ENCODE results near the gene PRR19. TPM values are rescaled to one million over a fixed set of nuclear protein-coding genes. Genes with fewer than 3 reads are reported as not detected.
A peak's percentile ranks its signal among the peaks of the same experiment; 100 is the strongest.

PRR19 gene
- total and polyA plus RNA-seq, 8 donors = 0.68 to 0.98 TPM; not detected in 6

DNA sequence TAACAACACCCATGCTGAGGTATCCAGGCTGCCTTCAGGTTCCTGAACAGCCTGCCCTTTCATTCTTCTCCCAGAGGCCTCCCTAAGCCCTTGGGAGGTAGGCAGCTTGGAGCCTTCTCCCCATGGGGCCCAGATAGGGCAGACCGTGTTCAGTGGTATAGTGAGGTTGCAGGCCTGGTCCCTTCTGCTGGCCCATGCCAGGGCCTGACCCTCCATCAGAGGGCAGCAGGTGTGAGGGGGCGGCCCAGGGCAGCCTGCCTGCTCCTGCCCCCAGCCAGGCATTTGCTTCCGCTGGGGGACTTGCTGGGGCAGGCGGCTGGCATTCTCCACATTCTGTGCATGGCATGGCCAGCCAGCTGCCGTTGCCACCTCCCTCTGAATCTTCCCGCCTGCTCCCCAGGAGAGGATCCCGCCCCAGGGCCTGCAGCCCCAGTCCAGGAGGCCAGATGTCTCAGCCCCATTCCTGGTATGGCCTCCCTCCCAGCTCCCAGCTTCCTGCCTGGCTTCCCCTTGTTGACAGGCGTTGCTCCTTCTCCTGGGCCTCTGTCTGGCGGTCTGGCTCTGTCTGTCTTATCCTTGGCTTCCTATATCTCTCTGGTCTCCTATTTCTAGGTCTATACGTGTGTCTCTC is 24.0 kb upstream of the PRR19 start:
- TF ChIP-seq EP300 (IDR thresholded peaks at IDR 0.05) (no peak), POLR2AphosphoS5 (IDR thresholded peaks at IDR 0.05) (no peak), POLR2A (IDR thresholded peaks at IDR 0.05) (no peak)
- TF ChIP-seq, protein P1, sequence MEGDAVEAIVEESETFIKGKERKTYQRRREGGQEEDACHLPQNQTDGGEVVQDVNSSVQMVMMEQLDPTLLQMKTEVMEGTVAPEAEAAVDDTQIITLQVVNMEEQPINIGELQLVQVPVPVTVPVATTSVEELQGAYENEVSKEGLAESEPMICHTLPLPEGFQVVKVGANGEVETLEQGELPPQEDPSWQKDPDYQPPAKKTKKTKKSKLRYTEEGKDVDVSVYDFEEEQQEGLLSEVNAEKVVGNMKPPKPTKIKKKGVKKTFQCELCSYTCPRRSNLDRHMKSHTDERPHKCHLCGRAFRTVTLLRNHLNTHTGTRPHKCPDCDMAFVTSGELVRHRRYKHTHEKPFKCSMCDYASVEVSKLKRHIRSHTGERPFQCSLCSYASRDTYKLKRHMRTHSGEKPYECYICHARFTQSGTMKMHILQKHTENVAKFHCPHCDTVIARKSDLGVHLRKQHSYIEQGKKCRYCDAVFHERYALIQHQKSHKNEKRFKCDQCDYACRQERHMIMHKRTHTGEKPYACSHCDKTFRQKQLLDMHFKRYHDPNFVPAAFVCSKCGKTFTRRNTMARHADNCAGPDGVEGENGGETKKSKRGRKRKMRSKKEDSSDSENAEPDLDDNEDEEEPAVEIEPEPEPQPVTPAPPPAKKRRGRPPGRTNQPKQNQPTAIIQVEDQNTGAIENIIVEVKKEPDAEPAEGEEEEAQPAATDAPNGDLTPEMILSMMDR (IDR thresholded peaks at IDR 0.05) = no peak
- 29 to 37% (median 36%) methylated on average over 8 to 10 of the region's 10 CpGs for WGBS, 5 donors
- Histone ChIP-seq H3K9me3 (no peaks in the 10 kb centered on the region), H3K4me1 (peaks cover 64 to 95% (median 88%) of the 10 kb centered on the region in 4 donors), H3K27ac (peak overlapping the region; percentile 3 to 100 (median 95)), H3K36me3 (peaks cover 18 to 32% (median 30%) of the 10 kb centered on the region in 4 donors), H3K27me3 (no peaks in the 10 kb centered on the region), H3K4me3 (peak overlapping the region in 1 of 4 donors; percentile 13)
- intact Hi-C loops (cut with DNase I; ENCODE audit: low total_unique reads) = no loop called here
- peak in 1 of 2 donors; percentile 68 for DNase-seq

DNA sequence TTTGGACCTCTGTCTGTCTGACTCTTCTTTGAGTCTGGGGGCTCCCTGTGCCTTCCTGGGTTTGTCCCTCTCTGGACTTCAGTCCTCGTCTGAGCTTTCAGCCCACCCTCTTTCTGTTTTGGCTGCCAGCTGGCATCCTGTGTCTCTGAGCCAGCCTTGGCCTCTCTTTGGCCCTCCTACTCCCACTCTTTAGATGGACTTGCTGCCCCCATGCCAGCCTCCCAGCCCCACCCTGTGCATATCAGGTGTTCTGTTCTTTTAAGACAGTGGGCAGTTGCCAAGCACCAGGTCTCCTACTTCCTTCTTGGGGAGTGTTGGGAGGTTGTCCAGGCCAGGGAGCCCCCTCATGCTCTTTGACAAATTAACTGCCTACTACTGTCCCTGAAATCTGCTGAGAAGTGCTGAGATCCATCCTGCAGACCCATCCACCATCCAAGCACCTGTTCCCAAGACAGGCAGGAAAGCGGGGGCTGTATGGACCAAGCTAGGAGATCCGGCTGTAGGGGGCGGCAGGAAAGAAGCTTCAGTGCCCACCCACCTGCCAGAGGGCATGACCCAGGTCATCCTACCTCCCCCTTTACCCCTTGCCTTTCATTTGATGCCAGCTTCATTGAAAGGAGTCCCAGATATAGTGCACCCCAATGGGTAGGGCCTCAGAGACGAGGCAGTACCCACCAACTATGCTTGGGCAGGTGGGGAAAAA is 23.3 kb upstream of the PRR19 start:
- Histone ChIP-seq H3K4me1 (peaks cover 69 to 100% (median 95%) of the 10 kb centered on the region in 4 donors), H3K36me3 (peaks cover 11 to 25% (median 23%) of the 10 kb centered on the region in 4 donors), H3K9me3 (no peaks in the 10 kb centered on the region), H3K4me3 (peak overlapping the region in 2 of 4 donors; percentile 0 to 91), H3K27me3 (no peaks in the 10 kb centered on the region), H3K27ac (peak overlapping the region; percentile 3 to 100 (median 95))
- 57 to 73% (median 59%) methylated on average over 5 of the region's 5 CpGs for WGBS, 5 donors
- TF ChIP-seq POLR2A (IDR thresholded peaks at IDR 0.05) (no peak), EP300 (IDR thresholded peaks at IDR 0.05) (no peak), POLR2AphosphoS5 (IDR thresholded peaks at IDR 0.05) (no peak)
- TF ChIP-seq, protein P1 (IDR thresholded peaks at IDR 0.05) = no peak
- intact Hi-C loops (cut with DNase I; ENCODE audit: low total_unique reads) = no loop called here
- DNase-seq = peak in 1 of 2 donors; percentile 55

DNA sequence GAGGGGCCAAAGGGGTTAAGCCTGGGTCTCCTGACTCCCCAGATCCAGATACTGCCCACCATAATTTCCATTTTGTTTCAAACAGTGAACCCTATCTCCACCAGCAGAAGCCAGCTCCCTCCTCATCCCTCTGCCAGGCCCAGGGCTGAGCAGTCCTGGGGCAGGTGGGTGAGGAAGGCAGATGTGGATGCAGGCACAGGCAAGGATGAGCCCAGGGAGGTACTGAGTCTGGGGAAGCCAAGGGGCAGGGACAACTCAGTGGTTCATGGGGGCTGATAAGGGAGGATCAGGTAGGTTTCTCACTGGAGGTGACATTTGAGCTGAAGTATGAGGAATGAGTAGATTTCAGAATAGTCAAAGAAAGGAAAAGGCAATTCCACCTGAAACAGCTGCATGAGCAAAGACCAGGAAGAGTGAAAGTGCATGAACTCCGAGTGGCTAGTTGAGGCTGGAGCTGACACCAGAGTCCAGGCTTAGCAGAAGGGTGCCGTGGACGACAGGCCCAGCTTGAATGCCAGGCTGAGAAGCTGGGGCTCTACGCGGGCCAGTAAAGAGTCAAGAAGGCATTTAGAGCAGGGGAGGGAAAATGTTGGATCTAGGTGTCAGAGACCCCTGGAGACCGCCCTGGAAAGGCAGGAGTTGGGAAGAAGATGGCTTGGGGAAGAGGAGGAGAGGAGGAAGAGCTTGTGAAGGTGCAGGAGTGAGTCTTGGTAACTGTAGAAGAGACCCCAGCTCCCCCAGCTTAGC is 22.6 kb upstream of the PRR19 start:
- TF ChIP-seq POLR2A (IDR thresholded peaks at IDR 0.05) (no peak), EP300 (IDR thresholded peaks at IDR 0.05) (no peak), POLR2AphosphoS5 (IDR thresholded peaks at IDR 0.05) (no peak)
- TF ChIP-seq, protein P1 (IDR thresholded peaks at IDR 0.05) = no peak
- WGBS, 5 donors = 6 to 10% (median 7%) methylated on average over 6 of the region's 6 CpGs

More for the DNA sequence above, 22.6 kb upstream of the PRR19 start:
- H3K4me3 ChIP-seq = peak overlapping the region; percentile 71 to 91 (median 82)
- no peaks in the 10 kb centered on the region for H3K27me3 ChIP-seq
- intact Hi-C loops (cut with DNase I; ENCODE audit: low total_unique reads) = no loop called here
- peak in 1 of 2 donors; percentile 23 for DNase-seq
- H3K36me3 ChIP-seq = peaks cover 4 to 18% (median 16%) of the 10 kb centered on the region in 4 donors
- peak overlapping the region; percentile 93 to 100 (median 95) for H3K27ac ChIP-seq
- no peaks in the 10 kb centered on the region for H3K9me3 ChIP-seq
- H3K4me1 ChIP-seq = peaks cover 69 to 93% (median 90%) of the 10 kb centered on the region in 4 donors

Data from stomach (tissue), 9 donors.